GM18499 (cell line): Measurements from ENCODE around the gene IARS2.
"Not testable (repeated sequence)": the region's sequence is repeated elsewhere in the genome, so short reads cannot be mapped to it uniquely, and the experiment has no call there.

Experiments used
- ATAC-seq: cut with Tn5 transposase; IDR thresholded peaks from one replicate; pipeline ENCODE4 v1.9.1; 2021; ENCODE audit warnings: moderate number of reproducible peaks; ENCODE audit not compliant: insufficient read depth, unreplicated experiment

IARS2 gene

DNA sequence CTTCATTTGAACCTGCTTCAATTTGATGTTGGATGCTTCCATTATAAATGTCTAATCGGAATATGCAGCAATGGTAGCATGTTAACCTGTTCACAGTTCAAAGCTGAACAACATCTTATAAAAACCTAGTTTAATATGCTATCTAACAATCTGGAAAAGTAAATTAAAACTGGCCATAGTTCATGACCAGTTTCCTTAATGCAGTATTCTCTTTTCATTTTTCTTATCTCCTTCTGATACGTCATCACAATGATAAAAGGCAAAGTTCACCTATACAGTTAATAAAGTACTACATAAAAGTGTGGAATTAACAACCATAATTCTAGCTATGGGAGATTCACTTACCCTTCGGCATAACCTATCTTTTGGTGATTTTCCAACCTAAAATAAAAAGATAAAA lies 65.1 kb downstream of the IARS2 start:
- no peak for ATAC-seq

GRCh38 chr1:220160027-220160426 lies 66.1 kb downstream of the IARS2 start:
- ATAC-seq: no peak

- ATAC-seq: no peak
Observed at GRCh38 chr1:220164116-220164515, 70.2 kb downstream of the IARS2 start.

- ATAC-seq: no peak
Observed at GRCh38 chr1:220164517-220164916, 70.6 kb downstream of the IARS2 start.

GRCh38 chr1:220166853-220167252 lies 72.9 kb downstream of the IARS2 start:
- no peak for ATAC-seq

DNA sequence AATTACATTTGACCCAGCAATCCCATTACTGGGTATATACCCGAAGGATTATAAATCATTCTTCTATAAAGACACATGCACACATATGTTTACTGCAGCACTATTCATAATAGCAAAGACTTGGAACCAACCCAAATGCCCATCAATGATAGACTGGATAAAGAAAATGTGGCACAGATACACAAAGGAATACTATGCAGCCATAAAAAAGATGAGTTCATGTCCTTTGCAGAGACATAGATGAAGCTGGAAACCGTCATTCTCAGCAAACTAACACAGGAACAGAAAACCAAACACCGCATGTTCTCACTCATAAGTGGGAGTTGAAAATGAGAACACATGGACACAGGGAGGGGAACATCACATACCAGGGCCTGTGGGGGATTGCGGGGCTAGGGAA lies 76.0 kb downstream of the IARS2 start:
- not testable (repeated sequence) for ATAC-seq

DNA sequence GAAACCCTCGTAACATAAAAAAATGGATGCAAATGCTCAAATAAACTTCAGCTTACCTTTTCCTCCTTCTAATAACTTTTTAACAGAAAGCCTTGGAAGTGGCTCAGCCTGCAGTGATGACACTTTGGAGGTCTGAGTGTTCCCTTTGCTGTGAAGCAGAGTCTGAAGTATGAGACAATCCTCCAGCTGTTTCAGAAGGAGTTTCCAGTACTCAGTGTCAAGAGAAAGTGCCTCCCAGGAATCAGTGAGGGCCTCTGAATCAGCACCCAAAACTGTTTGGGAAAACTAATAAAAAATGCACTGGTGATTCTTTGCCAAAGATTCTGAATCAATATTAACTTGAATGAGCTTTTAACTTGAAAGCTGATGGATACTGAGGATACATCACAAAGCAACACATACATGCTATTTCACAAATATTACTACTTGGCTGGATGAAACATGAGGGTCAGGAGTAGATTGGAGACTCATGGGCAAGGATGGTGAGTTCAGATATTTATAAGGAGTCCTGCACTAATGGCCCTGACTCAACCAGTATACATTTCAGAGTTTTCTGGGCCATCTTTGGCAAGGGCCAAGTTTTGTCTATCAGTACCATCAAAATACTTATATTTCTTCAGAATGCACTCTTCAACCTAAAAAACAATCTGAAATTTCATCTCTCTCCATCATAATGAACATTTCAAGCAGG lies 77.0 kb downstream of the IARS2 start:
- ATAC-seq: no peak

DNA sequence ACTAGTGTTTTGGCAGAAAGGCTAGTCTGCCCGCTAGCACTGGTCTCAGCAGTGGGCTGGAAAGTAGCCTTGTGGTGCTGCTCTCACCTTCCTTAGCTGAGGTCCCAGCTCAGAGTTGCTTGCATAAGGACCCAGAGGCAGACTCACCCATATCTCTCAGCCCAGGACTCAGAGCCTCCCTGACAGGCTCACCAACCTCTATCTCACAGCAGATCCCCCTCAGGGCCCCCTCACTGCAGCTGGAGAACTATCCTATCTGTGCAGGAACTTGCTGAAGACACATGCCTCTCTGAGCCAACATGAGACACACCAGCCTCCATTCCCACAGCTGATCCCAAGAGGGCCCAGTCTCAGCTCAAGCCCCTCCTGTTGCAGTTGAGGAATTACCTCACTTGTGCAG lies 82.6 kb downstream of the IARS2 start:
- no peak for ATAC-seq

- ATAC-seq: no peak
Observed at GRCh38 chr1:220182111-220182510, 88.2 kb downstream of the IARS2 start.

DNA sequence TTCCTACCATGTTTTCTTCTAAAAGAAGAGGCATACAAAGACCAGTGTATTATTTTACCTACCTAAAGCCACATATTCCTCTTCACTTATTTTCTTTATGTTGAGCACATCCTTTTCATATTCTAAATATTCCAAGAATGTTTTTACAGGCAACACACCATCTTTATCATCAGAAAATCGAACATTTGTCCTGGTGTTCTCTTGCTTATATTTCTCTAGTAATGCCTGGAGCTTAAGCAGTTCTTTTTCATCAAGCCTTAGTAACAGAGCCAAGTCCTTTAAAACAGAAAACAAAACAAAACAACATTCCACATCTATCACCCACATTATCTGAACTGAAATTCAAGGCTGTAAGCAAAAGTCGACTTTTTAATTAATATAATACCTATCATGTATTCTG lies 88.7 kb downstream of the IARS2 start:
- ATAC-seq: no peak

- ATAC-seq: no peak
Observed at GRCh38 chr1:220184506-220184905, 90.6 kb downstream of the IARS2 start.

- ATAC-seq: no peak
Observed at GRCh38 chr1:220186752-220187151, 92.8 kb downstream of the IARS2 start.

- ATAC-seq: no peak
Observed at GRCh38 chr1:220188538-220188937, 94.6 kb downstream of the IARS2 start.

DNA sequence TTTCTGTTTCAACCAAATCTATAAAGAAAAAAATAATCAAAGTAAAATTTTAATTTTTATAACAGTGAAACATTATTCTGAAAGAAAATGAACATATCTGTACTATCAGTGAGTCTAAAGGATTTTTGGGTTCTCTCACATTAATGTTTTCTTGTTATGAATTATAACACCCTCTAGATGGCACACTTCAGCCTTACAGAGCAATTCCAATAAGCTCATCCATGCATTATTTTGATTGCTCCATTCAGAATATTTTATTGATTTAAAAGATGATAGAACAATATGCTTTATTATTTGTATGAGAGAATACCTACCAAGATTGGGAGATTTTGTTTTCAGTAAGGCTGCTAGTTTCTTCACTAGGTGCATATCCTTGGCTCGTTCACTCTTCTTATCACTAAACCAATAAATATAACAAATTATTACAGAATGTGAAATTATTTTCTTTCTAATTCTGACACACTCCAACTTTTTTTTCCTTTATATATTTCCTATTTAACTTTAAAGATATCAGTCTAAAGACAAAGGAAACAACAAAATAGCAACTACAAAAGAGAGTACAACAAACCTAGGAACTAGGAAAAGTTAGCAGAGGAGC lies 95.9 kb downstream of the IARS2 start:
- no peak for ATAC-seq

DNA sequence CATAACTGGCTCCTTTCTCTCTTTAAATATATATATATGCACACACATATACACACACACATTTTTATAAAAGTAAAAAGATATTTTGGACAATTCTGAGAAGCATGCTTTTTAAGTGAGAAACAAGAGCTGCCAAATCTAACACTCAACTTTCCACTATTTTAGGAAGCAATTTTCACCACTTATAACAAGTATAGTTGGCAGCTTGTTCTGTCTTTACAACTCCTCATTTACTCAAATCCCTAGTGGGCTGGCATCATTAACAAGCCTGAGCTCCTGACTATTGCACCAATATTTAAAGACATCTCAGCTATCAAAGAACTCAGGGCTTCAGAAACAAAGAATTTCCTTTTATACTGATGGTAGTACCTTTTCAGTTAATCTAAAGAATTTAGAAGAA lies 101.8 kb downstream of the IARS2 start:
- ATAC-seq: no peak
